Activated gamma-delta T cell (primary cell): ENCODE measurements around the gene SETBP1.

Experiments
- DNase-seq: peaks from one replicate; lab custom pipeline; 2025; lab: John Stamatoyannopoulos, UW

The SETBP1 gene

GRCh38 chr18:45068400-45069094, 387.9 kb downstream of the SETBP1 start:
- no peak for DNase-seq

GRCh38 chr18:45069546-45069945, 388.9 kb downstream of the SETBP1 start:
- no peak for DNase-seq

GRCh38 chr18:45071956-45072355, 391.3 kb downstream of the SETBP1 start:
- no peak for DNase-seq

- DNase-seq: no peak
These were observed 392.9 kb downstream of the SETBP1 start for GRCh38 chr18:45073556-45073955.

GRCh38 chr18:45081566-45082181, 401.0 kb downstream of the SETBP1 start:
- DNase-seq: no peak

- DNase-seq: no peak
These were observed 402.7 kb downstream of the SETBP1 start for GRCh38 chr18:45083226-45083855.

- no peak for DNase-seq
These were observed 403.5 kb downstream of the SETBP1 start for GRCh38 chr18:45084206-45084605.

GRCh38 chr18:45085916-45086624, 405.4 kb downstream of the SETBP1 start:
- no peak for DNase-seq

- DNase-seq: no peak
These were observed 406.1 kb downstream of the SETBP1 start for GRCh38 chr18:45086777-45087176.

- no peak for DNase-seq
These were observed 409.9 kb downstream of the SETBP1 start for GRCh38 chr18:45090526-45091140.

GRCh38 chr18:45100321-45101105, 419.8 kb downstream of the SETBP1 start:
- DNase-seq: no peak

- no peak for DNase-seq
These were observed 421.4 kb downstream of the SETBP1 start for GRCh38 chr18:45102126-45102525.

- no peak for DNase-seq
These were observed 422.2 kb downstream of the SETBP1 start for GRCh38 chr18:45102863-45103262.

GRCh38 chr18:45103319-45104048, 422.8 kb downstream of the SETBP1 start:
- no peak for DNase-seq

GRCh38 chr18:45104049-45104395, 423.3 kb downstream of the SETBP1 start:
- DNase-seq: no peak

- no peak for DNase-seq
These were observed 425.7 kb downstream of the SETBP1 start for GRCh38 chr18:45106331-45106774.

GRCh38 chr18:45107425-45107824, 426.7 kb downstream of the SETBP1 start:
- DNase-seq: no peak

- DNase-seq: no peak
These were observed 428.1 kb downstream of the SETBP1 start for GRCh38 chr18:45108754-45109153.

- DNase-seq: no peak
These were observed 428.6 kb downstream of the SETBP1 start for GRCh38 chr18:45109271-45109670.

GRCh38 chr18:45109706-45110105, 429.0 kb downstream of the SETBP1 start:
- no peak for DNase-seq
